Activated T-cell treated with anti-CD3 and anti-CD28 coated beads, Interleukin-2, amount 50 U/mL, for 1 hour (primary cell): ENCODE measurements around the gene TUBA4B.

Experiments
- DNase-seq: peaks from one replicate; pipeline ENCODE4 v3.0.0-alpha.2; 2020

Gene TUBA4B

DNA sequence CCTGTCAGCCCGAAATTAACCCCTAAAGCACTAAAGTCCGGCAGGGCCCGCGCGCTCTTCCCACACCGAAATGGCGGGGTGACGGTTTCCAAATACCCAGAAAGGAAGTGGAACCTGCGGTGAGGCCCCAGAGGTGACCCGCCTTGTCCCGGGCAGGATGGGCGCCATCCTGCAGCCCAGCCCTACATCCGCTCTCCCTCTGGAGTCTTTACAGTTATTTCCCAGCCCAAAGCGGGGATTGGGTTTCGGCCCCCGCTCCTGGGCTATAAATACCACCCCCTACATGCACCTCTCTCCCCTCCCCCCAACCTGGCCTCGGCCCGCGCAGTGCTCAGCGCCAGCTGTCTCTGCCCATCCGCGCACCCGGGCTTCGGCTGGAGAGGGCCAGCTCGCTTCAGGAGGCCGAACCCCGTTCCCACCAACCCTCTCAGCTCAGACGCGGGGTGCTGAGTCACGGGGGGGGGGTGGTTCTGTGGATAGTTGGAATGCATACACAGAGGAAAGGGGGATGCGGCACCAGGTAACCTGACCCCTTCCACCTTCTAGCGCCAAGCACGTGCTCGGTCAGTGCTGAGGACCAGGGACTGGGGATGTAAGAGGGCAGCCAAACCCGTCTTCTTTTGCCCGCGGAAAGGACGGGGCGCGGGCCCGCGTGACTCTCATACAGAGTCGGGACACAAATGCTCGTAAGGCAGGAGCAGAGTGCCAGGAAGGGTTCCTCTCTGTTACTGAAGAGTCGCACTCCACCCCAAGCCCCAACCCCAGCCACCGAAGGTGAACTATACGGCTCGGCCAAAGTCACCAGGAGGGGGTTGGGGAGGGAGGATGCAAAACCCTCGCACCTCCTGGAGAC is at the start of gene TUBA4B:
Gene TUBA4B, plus strand, starts transcription at position 344 of the 853 bp plus-strand sequence. Its CDS starts 165 bp downstream, at position 509.
- DNase-seq = peak; percentile 59

DNA sequence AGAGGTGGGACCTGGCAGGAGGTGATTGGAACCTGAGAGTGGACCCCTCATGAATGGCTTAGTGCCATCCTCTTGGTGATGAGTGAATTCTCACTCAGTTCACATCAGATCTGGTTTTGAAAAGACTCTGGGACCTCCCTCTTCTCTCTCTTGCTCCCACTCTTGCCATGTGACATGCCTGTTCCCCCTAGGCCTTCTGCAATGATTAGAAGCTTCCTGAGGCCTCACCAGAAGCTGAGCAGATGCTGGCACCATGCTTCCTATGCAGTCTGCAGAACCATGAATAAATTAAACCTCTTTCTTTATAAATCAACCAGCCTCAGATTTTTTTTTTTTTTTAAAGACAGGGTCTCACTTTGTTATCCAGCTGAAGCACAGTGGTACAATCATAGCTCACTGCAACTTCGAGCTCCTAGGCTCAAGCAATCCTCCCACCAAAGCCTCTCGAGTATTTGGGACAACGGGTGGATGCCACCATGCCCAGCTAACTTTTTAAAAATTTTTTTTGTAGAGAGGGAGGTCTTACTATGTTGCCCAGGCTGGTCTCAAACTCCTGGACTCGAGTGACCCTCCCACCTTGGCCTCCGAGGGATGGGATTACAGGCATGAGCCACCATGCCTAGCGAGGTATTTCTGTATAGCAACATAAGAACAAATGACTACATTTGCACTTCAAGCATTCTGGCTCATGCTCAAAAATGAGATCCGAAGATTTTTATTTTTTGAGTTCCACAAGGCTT is 48.4 kb upstream of the TUBA4B start:
- DNase-seq = no peak

DNA sequence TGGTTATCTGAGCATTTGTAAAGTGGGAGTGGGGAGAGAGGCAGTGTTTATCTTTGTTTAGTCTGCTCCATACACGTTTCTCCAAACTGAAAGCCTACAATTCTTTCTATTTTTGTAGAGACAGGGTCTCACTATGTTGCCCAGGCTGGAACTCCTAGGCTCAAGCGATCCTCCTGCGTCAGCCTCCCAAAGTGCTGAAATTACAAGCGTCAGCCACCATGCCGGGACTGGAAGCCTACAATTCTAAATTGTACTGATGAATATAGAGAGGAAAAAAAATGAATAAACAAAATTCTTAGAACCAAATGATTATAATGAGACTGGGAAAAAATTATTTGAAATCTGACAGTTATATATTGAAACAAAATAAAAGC is 47.9 kb upstream of the TUBA4B start:
- DNase-seq = no peak

DNA sequence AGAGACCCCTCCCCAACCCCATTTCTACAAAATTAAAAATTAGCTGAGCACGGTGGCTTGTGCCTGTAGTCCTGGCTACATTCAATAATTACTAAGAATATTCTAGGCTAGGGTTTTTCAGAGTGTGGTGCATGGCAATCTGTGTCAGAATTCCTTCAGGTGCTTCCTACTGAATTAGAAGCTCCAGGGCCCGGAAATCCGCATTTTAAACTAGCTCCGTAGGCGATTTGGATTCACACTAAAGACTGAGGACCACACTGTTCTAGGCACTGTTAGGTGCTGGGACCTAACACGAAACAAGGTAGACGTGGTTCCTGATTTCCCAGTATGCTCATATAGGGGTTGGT is 47.1 kb upstream of the TUBA4B start:
- no peak for DNase-seq

DNA sequence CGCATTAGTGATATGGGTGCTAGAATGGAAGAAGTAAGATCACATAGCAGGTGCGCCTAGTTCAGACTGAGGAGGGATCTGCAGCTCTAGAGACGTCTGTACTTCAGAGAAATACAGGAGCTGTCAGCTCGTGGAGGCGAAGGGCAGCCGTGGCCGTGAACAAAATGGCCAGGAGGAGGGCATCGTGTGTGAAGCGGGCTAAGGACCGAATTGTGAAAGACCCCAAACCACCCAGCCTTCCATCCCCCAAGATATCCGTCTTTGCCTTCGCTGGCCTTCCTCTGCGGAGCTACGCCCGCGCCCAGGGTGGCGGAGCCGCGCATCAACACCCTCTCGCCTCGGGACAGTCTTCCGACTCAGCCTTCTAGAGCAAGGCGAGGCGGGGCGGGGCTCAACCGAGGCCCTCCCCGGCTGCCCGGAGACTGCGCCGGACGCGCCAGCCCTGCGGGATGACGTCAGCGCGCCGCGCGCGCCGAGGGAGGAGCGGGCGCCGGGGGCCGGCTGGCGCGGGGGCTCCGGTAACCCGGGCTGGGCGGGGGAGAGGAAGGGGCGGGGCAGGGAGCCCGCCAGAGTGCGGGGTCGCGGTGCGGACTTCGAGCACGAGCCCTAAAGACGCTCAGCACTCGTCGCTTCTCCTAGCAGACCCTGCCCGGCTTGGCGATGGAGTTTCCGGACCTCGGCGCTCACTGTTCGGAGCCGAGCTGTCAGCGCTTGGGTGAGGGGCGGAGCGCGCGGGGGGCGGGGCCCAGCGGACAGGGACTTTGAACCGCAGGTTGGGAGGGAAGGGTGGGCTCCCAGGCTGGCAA is 46.5 kb upstream of the TUBA4B start, which contains the start of gene ZFAND2B:
Gene ZFAND2B, plus strand, starts transcription at position 455 of the 806 bp plus-strand sequence. Its CDS starts 206 bp downstream, at position 661.
- peak; percentile 97 for DNase-seq

DNA sequence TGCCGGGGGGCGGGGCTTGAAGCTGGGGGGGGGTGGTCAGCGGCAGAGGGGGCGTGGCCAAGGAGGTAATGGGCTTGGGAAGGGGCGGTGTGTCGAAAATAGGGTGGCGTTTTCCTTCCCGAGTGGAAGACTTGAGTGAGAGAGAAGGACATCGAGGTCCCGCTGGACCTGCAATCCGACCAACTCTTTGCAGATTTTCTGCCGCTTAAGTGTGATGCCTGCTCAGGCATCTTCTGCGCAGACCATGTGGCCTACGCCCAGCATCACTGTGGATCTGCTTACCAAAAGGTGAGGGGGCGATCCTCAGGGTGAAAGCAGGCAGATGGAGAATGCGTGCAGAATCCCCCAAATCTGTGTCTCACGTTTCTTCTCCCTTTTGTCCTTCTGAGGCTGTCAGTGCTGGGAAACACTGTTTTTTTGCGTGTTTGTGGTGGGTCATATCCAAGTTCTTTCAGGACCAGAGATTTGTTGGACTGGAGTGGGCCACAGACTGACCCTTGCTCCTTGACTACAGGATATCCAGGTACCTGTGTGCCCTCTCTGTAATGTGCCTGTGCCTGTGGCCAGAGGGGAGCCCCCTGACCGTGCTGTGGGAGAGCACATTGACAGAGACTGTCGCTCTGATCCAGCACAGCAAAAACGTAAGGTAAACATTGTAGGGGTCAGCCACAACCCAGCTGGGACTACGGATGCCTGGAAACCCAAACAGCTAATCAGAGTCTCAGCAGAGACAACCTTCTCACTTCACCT is 45.7 kb upstream of the TUBA4B start:
- no peak for DNase-seq

DNA sequence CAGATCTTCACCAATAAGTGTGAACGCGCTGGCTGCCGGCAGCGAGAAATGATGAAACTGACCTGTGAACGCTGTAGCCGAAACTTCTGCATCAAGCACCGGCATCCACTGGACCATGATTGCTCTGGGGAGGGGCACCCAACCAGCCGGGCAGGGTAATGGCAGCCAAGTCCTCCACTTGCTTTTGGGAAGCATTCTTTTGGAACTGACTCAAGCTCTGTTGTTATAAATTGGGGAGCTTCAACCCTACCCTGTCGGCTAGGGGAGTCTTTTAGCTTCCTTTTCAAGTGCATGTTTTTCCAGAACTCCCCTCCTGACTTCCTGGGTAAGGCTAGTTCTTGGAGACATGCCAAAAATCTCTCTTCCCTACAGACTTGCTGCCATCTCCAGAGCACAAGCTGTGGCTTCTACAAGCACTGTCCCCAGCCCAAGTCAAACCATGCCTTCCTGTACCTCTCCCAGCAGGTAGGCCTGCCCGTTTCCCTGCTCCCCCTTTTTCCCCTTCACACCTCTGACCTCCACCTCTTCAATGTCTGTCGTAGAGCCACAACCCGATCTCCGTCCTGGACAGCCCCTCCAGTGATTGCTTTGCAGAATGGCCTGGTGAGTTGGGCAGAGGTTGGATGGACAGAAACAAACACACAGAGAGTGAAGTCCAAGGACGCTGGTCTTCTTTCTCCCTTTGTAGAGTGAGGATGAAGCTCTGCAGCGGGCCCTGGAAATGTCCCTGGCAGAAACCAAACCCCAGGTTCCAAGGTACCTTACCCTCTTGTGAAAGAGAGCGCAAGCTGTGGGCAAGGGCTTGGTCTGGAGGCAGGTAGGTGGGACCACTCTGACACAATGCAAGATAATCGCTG is 44.9 kb upstream of the TUBA4B start:
- DNase-seq = no peak

DNA sequence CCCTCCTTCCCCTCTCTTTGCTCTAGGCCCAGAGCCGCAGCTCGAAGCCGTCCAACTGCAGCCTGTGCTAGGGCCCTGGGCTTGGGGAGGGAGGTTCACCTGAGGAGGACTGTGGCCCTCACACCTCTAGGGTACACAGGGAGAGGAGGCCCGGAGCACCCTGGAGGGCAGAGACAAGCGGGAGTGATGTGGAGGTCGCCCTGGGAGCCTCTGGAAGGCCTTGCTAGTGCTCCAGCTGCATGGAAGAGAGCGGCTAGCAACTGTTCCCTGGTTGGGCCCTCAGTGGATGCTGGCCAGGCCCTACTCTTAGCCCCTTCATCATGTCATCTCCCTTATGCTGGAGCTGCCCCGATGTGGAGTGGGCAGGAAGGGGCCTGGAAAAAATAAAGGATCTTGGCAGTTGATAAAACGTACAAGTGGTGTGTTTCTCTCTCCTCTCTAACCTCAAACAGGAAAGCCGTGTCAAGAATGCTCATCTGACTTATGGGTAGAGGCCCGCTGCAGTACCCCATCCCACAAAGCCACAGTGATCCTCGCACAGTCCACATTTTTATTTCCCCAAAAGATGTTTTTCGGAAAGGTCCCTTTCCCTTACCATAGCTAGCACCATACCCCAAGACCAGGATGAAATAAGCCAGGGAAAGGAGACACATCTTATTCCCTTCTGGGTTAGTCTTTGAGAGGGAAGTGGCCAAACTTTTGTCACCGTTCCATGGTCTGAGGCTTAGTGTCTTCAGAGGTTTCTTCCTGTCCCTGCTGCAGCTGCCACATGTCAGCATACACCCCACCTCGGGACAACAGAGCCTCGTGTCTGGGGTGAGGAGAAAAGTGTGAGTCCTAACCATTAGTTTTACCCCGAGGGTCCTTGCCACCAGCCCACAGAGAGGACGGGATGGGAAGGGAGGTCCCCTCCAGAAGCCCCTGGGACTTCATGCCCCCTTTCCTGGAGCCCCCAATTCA is 43.5 kb upstream of the TUBA4B start:
- no peak for DNase-seq

DNA sequence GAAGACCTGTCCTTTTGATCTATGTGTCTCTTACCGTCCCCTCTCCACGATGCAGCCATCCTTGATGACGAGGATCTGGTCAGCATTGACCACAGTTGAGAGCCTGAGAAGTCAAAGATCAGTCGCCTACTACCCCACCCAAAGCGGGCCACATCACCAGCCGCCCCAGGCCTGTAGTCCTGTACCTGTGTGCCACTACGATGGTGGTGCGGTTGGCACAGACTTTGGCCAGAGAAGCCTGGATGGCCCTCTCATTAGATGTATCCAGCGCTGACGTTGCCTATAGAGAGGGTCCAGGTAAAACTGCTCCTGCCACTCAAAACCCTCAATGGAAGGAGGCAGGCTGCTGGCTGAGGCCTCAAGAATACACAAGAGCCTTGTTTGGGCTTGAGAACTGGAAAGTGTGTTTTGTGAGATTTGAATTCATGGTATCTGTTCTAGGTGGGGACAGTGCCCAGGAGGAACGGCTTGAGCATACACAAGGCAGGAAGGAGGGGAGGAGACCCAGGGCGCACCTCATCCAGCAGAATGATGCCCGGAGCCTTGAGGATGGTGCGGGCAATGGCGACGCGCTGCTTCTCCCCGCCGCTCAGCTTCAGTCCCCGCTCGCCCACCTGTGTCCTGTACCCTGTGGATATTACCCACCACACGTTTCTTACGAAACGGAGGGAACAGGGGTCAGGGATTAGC is 42.7 kb upstream of the TUBA4B start:
- DNase-seq = no peak

DNA sequence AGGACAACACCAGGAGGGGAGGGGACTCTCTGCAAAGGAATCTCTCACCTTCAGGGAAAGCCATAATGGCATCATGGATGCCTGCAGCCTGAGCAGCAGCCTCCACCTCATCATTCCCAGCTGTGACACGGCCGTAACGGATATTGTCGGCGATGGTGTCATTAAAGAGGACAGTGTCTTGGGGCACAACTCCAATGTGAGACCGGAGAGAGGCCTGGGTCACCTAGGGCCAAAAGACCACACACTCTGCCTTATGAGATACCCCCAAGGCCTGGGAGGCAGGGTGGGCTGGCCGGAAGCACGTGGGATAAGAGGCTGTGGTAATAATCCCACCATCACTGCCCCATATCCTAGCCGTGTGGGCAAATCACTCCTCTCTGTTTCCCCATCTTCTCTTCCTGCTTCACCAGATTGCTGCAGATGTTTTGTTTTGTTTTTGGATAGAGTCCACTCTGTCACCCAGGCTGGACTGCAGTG is 42.1 kb upstream of the TUBA4B start:
- DNase-seq = no peak

DNA sequence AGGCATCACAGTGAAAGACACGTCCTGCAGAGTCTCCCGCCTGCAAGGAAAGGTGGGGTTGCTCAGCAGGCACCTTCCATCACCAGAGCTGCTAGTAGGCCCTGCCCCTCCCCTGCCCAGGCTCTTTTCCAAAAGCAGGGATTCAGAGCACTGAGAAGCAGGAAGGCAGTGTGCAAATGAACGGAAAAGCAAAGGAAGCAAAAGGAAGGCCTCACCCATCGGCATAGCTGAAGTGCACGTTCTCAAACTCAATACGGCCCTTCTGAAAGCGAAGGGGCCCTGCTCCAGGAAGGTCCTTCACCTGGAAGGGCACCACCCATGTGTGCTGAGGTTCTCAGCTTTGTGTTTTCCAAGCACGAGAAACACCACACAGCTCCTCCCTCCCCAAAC is 40.0 kb upstream of the TUBA4B start:
- DNase-seq = no peak

DNA sequence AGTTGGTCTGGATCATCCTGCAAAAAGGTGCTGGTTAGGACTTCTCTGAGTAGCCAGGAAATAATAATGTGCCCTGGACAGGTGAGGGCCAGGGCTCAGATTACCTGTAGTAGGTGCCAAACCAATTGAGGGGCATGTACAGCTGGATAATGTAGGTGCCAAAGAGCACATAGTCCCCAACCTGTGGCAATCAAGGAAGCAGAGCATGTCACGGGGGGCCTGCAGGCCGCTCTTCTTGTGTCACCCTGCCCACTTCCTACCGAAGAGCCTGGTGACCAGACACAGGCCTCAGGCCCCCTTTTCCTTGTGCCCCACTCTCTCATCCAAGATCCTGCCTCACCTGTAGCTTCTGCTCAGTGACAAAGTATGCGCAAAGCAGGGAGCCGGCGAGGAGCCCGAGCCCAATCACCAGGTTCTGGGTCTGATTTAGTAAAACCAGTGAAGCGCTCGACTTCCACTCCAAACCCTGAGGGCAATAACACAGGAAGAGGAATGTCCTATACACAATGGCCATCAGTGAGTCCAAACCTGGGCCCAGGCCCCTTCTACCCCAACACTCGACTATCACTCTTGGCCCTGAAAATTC is 39.5 kb upstream of the TUBA4B start:
- no peak for DNase-seq

DNA sequence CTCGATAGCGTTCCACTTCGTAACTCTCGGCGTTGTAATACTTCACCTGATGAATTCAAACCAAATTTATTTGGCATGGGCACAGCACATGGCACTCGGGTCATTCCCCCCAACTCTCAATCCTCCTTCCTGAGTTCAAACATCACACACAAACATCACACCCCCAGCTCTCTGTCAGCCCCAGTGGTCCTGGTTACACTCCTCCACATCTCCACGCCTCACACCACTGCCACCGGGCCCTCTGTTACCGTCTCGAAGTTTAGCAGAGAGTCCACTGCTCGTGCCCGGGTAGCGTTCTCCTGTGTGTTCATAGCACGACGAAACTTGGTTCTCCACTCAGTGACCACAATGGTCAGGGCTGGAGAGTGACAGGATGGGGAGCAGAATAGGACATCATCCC is 38.9 kb upstream of the TUBA4B start:
- no peak for DNase-seq

DNA sequence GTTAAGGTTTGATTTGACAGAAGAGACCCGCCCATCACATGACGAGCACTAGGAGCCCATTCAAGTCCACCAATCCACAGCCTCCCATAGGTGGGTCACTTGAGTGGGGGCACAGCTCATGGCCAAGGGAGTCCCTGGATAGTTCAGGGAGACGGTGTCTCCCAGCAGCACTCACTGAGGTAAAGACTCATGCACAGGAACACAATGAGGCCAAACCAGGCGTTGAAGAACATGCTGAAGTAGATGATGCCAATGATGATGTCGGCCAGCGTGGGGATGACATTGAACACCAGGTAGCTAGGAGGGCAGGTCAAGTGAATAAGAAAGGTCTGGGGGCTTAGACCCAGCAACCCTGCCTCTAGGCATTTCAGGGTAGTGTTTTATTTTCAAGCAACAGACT is 38.3 kb upstream of the TUBA4B start:
- no peak for DNase-seq

DNA sequence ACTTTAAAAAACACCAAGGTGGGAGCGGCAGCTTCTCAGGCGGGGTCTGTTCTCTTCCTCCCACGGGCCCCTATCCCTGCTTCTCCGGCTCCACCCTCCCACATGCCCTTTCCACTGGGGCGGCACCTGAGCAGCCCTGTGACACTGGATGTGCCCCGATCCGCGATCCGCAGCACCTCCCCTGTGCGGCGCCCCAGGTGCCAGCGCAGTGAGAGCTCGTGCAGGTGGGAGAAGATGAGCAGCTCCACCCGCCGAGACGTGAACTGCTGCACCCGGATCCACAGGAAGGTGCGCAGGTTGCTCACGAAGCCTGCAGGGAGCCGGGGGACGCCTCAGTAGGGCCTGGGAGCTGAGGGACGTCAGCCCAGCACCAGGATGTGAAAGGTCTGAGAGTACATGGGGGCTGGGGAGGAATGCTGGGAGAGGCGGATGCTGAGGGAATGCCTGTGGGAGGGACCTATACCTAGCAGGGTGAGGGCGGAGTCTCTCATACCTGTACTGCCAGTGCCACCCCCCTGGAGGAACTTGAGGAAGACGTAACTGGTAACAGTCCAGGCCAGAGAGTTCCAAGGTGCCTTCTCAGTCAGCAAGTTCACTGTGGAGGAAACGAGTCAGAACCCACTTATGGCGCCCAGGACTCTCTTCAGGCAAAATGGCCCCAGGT is 37.0 kb upstream of the TUBA4B start:
- DNase-seq = no peak

DNA sequence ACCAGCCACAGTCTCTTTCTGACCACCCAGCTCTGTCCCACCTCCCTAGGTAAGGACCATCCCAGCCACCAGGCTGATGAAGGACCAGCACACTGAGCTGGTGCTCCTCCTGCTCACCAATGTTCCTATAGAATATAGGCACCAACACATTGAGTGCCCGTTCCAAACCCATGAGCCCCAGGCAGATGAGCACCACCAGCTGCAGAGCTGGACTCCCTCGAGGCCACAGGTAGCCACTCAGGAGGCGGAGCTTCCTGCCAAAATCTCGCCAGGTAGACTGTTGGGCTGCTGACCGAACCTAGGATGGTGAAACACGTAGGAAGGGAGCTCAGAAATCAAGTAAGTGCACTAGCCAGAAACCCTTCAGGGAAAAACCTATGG is 36.5 kb upstream of the TUBA4B start:
- DNase-seq = no peak

DNA sequence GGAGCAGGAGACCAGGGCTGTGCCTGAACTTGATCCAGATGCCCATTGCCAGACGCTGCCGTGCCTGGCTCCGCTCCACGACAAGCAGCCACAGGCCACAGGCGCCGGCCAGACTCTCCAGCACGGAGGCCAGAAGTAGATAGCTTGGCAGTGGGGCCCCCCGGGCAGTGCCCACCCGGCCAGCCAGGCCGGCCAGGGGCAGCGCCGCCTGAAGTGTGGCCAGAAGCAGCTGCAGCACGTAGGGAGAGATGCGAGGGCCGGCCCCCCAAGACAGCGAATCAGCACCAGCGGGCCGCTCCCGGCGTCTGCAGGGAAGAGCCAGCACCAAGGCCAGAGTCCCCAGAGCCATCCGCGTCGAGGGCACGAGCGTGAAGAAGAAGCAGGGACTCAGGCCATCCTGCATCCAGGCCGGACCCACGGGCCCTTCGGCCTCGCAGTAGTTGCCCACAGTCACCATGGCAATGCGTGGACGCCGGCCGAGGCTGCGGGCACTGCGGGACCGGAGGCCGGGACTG is 34.8 kb upstream of the TUBA4B start:
- DNase-seq = no peak
